Hippocampal formation (tissue), 2 donors: ENCODE measurements around the gene CCDC12.
A peak's percentile ranks its signal among the peaks of the same experiment; 100 is the strongest.
"Not testable (repeated sequence)": the region's sequence is repeated elsewhere in the genome, so short reads cannot be mapped to it uniquely, and the experiment has no call there.

Experiments used
- DNase-seq, 2 donors: peaks; one replicate each; lab custom pipeline; 2025; lab: John Stamatoyannopoulos, UW

Gene CCDC12

DNA sequence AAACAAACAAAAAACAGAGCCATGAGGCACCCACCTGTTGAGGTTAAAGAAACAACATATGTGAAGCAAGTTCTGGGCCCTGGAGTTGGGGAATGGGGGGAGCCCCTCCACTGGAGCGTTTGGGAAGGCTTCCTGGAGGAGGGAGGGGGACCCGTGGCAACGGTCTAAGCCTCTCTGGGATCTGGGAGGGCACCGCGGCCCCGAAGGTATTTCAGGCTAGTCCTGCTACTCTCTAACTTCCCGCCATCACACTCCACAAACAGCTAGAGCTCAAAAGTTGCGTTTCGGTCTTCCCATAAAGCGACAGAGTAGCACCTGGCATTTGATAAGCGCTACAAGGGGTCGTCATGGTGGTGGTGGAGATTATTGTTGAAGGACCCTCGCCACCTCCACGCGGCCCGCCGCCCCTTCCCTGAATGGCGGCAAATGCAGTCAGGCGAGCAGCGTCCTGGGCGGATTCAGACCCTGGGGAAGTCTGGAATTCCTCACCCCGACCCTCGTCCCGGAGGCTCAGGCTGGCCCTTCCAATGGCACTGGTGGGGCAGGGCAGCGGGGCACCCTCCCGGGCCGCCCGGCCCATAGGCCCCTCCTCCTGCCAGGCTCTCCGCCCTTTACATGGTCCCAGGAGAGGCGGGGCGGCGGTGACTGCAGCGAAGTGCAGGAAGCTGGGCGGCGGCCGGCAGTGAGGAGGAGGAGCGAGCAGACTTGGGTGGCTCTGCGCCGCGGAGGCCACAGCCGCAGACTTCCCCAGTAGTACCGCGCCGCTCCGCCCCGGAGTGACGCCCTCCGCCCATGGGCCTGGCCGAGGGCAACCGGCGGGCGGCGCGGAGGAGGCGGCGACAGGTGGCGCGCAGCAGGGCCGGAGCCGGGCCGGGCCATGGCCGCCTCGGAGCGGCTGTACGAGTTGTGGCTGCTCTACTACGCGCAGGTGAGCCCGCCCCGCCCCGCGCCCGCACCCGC lies 2.7 kb upstream of the CCDC12 start, which contains the start of gene NBEAL2:
NBEAL2 (plus strand) TSS at position 682 of the 960 bp plus-strand sequence; CDS start at position 878, 196 bp downstream.
- peak; percentile 63 to 74 for DNase-seq

DNA sequence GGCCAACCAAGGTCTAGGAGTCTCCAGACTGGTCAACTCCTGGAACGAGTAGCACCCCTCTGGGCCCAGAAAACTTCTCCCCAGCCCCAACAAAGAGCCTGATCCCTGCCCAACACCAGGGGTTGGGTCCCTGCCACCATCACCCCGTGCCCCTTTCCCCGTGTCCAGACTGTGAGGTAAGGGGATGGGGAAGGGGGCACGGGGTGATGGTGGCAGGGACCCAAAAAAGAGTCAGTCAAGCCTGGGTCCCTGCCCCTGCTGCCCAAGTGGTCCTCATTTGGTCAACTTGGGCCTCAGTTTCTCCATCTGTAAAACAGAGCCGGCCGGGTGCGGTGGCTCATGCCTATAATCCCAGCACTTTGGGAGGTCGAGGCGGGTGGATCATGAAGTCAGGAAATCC lies 1.8 kb upstream of the CCDC12 start:
- DNase-seq: no peak

DNA sequence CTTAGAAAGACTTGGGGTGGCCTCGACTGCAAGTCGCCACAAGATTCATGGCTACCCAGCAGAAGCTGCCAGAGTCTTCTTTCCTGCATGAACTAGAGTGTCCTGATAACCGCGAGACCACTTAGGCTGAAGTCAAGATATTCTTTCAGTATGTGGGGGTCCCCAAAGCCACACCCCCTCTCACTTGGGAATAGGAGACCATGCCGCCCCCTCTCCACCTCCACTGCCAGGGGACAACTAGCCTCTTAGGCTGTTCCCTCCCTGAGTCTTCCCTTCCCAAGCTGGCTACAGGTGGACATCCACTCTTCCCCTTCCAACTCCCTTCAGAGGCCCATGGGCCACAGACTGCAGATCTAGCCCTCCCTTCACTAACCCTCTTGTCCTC lies 1.3 kb upstream of the CCDC12 start:
- DNase-seq: no peak

DNA sequence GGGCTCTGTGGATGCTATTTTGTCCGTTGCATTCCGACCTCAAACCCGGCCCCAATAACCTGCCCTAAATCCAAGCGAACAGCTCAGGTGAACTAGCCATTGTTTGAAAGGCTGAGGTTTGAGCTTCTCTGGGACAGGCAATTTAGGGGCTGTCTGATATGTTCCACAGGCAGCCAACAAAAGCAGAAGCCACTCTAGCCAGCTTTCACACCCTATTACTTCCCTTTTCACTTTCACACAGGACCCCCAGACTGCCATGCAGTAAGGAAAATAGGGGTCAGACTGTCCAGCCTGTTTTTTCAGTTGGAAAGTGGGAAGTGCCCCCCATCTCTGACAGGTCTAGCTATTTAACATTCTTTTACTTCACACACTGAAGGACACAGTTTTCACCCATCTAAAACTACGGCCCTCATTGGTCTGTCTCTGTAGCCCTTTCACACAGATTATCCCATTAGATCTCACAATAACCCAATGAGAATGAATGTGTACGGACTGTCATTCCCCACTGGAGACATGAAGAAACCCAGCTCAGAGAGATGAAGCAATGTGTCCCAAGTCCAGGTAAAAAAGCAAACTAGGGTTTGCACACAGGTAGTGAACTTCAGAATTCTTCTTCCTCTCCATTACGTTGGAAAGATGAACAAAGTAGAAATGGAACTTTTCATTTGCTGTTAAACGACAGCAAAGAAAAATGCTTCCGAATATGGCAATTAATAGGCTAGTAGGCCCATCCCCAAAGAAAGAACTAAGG lies 1.9 kb downstream of the CCDC12 start:
- DNase-seq: no peak

DNA sequence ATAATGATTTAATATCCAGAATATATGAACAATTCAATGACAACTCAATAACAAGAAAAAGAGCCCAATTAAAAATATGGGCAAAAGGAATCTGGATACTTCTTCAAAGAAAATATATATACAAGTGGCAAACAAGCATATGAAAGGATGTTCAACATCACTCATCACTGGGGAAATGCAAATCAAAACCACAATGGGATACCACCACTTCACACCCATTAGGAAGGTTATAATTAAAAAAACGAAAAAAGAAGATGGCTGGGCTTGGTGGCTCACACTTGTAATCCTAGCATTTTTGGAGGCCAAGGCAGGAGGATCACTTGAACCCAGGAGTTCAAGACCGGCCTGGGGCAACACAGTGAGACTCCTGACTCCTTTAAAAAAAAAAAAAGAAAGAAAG lies 4.1 kb downstream of the CCDC12 start:
- no peak for DNase-seq

DNA sequence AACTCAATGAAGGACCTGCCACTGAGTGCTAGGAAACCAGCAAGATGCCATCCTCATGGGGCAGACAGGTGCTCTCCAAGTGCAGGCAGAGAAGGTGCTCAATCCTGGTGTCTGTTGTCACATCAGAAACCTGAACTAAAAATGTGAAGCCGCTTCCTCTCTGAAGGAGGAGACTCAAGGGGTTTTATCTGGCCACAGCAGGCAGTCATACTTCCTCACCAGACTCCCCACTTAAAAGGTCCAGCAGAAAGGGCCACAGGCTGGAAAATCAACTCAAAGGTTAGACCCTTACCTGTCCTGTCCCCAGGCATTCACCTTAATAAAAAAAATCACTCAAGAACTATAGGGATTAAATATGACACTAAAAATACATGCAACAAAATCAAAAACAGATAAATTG lies 4.8 kb downstream of the CCDC12 start:
- no peak for DNase-seq

DNA sequence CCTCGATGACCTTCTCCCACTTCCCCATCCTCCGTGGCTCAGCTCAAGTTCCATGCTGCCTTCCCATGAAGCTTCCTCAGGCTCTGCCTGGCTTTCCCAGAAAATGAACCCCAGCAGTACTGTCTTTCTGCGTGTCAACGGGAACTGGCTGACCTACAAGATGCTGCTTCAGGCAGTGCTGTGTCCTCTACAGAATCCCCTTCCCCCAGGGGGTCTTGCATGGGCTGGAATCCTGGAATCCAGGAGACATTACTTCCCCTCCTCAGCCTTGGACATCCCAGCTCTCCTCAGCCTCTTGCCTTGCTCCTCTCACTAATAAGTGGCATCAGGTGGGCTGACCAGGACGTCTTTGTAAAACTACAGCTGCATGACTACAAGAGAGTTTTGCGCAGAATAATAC lies 5.4 kb downstream of the CCDC12 start:
- DNase-seq: no peak

DNA sequence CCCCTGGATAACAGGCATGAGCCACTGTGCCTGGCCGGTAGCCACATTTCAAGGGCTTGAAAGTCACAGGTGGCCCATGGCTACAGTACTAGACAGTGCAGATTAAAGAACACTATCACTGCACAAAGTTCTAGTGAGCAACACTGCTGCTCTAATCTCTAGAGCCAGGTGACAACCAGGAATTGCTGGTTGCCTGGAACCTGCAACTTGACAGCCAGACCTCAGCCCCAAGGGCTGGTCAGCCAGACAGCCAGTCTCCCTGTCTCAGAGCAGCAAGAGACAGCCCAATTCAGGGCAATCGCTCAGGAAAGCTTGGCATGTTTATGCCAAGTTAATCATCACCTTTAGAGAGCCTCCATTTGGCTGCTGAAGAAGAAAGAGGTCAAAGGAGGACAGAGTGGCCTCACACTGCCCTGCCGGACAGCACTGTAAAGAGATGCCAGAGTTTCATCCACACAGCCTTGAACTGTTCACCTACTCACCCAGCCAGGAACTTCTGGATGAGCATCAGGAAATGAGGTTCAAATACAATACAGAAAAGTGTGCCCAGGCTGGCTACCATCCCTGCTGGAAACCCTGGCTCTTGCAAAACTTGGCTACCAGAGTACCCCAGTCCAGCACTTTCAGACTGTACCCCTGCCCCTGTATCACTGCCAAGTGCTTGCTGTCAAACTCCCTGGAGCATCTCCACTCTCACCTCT lies 6.0 kb downstream of the CCDC12 start:
- no peak for DNase-seq

DNA sequence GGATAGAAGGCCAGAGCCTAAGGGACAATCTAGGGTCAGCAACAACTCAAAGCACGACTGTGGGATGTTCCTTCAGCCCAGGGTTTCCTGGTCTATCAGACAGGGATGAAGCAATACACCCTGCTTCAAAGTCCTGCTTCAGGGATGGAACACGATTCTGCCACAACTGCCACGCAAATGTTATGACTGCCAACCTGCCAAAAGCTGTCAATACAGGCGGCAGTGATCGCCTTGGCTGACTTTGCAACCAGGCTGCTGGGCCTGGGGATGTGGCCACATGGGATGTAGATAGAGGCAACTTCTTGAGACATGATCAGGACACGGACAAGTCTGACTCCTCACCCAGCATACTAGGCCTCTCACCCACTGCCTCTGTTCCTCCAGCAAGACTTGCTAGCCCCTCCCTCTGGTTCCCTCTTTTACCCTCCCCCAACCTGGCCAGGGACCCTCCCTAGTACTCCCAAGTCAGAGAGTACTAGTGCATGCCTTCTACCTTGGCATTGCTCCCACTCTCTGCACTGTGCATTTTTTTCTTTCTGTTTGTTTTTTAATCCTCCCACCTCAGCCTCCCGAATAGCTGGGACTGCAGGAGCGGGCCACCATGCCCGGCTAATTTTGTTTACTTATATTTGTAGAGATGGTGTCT lies 7.6 kb downstream of the CCDC12 start:
- no peak for DNase-seq

DNA sequence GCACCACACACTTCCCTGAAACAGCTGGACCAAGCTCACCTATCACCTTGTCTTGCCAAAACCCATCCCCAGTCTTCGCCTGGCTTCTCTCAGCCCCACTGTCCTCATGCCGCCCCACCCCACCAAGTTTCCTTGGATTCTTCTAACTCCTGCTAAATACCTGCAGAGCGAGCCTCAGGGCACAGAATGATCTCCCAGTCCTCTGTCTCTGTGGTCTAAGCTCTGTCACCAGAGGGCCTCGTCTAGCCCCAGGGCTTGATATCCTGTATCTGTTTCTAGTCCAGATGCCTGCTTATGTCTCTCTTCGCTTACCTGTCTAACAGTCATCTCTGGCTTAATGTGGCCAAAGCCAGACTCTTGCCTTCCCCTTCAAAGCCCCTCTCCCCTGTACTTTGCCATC lies 9.7 kb downstream of the CCDC12 start:
- DNase-seq: no peak

DNA sequence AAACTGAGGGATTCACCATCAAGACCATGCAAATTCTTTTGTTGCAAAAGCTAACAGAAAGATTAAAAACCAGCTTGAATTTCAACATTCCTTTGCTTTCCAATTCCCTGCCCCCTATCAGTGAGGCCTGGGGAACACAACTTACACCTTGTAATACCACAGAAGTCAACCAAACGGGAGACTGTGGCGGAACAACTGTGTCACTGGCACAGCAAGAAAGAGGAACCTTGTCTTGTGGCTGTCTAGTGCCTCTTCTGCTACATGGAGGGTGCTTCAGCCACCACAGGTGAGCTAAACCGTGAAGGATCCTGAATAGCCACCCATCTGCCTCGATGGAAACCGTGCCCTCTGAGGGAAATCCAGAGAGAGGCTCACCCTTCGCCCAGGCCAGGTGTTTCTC lies 11.4 kb downstream of the CCDC12 start:
- DNase-seq: no peak

DNA sequence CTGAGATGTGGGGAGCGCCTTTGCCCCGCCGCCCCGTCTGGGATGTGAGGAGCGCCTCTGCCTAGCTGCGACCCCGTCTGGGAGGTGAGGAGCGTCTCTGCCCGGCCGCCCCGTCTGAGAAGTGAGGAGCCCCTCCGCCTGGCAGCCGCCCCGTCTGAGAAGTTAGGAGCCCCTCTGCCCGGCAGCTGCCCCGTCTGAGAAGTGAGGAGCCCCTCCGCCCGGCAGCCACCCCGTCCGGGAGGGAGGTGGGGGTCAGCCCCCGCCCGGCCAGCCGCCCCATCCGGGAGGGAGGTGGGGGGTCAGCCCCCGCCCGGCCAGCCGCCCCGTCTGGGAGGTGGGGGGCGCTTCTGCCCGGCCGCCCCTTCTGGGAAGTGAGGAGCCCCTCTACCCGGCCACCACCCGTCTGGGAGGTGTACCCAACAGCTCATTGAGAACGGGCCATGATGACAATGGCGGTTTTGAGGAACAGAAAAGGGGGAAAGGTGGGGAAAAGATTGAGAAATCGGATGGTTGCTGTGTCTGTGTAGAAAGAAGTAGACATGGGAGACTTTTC lies 12.4 kb downstream of the CCDC12 start:
- not testable (repeated sequence) for DNase-seq

DNA sequence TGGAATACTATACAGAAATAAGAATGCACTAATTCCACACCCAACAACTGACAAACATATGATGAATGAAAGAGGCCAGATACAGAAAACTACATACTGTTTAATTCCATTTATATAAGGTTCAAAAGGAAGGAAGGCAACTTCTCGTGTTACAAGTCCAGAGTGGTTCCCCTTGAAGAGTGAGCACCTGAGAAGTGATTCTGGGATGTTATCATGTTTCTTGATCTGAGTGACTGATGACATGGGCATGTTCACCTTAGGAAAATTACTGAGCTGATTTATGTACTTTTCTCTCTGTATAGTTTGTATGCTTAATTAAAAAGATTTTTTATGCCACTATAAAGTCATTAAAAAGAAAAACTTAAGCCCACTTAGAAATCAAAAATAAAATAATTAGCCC lies 13.6 kb downstream of the CCDC12 start:
- DNase-seq: no peak

DNA sequence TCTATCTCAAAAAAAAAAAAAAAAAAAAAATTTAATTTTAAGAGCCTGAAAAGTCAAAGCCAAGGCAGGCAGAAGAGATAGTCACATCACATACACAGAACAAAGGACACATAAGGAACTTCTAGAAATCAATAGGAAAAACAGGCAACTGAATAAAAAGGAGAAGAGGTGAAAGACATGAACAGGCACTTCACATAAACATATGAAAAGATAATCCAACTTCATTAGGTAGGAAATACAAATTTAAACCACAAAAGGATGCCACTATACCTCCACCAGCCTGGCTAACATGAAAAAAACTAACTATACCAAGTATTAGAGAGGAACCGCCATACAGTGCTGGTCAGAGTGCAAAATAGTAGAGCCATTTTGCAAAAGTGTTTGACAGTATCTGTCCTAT lies 14.1 kb downstream of the CCDC12 start:
- DNase-seq: no peak

DNA sequence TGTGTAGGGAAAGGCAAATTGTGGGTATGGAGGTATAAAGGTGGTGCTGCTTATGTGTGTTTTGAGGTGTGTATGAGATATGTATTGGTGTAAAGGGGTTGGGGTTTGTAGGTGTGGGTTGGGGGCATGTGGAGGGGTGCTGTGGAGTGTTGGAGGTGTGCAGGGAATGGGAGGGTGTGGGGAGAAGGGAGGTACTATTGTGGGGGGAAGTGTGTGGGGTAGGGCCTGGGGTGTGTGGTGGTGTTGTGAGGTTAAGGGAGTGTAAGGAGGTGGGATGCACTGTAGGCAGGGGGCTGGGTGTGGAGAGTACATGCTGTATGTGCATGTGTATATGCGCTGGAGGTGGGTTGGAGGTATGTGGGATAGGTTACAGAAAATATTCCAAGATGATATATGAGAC lies 15.7 kb downstream of the CCDC12 start:
- DNase-seq: no peak

DNA sequence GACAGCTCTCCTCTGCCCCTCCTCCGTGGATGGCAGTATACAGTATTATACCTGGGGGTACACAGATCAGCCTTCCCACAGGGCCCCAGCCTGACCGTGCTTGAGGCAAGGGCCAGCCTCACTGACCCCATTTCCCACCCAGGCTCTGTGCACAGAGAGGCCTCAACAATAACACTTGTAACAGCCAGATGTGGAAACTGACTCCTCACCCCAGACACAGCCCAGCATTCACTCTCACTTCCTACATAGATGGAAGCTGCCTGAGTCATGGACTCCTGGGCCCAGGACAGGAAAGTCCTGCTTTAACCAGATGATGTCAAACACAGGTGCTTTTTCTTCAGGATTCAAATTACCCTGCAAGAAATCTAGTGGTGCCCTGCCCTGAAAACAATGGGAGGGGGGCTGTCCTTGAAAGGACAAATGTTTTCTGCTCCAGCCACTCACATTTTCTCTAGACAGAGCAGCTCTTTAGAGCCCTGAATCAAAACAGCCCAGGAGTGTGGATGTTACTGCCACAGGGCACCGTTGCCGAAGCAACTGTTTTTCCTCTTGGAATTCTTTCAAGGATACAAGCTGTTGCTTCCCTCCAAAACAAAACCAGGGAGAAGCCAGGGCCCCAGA lies 16.4 kb downstream of the CCDC12 start:
- no peak for DNase-seq

DNA sequence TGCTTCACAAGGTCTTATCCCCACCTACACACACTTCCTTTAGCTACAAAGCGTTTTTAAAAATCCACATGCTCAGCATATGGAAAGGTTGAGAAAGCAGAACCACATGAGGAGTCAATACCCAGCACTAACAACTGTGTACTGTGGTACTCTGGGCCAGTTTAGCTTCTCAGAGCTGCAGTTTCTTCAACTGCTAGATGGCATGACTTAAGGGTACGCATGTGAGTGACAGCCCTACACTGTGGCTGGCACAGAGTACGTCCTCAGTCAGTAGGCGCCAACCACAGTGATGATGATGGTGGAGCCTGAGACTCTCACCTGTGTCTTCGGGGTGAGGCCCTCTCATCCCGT lies 17.4 kb downstream of the CCDC12 start:
- DNase-seq: no peak

DNA sequence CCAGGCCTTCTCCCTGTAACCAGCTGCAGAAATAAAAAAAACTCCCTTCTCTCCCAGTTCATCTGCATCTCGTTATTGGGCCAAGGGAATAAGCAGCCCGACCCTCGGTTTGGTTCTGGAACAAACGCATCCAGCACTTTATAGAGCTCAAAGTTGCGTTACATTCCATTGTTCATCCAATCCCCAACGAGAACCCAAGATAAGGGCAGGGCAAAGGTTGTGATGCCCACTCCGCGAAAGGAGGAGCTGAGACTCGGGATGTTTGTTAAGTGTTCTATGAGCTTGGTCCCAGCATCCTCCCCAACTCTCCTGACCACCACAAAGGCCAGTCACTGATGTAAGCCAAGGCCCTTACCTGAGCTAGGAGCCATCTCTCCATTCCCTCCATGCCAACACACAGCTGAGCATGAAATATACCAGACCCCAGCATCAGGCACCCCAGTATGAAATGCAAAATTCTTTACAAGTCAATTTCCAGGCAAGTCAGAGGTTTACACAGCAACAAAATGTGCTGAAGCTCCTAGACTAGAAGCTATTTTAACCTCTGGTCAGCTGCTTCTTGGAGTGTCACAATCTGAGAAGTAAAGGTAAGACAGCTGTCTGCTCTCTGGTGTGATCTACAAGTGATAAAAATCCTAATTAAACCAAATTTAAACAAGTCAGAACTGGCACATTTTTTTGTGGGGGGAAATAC lies 17.9 kb downstream of the CCDC12 start:
- DNase-seq: no peak

DNA sequence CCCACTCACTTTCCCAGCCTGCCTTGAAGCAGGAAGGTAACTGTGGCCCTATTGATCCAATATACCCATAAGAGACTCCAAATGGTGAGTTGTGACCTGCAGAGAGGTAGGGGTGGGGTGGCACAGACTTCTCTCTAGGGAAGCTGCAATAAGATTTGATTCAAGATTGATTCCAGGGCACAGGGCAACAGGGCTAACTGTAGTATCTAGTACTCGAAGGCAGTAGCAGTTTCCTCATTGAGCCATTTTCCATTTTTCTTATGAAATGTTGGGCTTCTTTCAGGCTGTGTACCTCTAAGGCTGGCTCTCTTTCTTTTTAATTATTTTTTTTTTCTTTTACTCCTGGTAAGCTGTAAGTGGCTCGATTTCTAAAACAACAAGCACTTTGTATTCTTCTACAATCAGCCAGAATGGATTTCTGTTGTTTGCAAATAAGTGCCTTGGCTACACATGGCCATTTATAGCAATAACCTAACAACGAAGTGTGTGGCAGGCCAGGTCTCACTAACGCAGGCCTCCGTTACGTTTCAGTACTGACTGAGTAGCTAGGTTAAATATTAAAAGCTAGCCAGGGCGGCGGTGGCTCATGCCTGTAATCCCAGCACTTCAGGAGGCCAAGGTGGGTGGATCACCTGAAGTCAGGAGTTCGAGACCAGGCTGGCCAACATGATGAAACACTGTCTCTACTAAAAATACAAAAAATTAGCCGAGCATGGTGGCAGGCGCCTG lies 19.3 kb downstream of the CCDC12 start:
- DNase-seq: no peak

DNA sequence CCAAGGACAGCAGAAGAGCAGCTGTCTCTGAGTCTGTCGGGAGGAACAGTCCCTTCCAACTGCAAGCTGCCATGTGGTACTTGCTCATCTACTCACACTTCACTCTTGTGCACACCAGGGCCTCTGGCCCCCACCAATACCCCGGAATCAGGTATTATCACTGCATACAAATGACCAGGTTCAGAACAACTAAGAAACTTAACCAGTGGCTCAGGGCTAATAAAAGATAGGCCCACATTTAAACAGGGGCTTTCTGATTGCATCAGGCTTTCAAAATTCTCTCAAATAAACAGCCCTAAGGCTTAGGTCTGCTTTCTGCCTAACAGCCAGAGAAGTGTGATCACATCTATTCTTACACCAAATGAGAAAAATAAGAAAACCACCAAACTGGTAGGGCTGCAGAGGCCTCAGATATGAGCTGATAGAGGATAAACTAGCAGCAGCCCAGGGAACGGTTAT lies 20.7 kb downstream of the CCDC12 start:
- DNase-seq: no peak
